ENCODE measurements around the gene ATP5F1B.

DNA sequence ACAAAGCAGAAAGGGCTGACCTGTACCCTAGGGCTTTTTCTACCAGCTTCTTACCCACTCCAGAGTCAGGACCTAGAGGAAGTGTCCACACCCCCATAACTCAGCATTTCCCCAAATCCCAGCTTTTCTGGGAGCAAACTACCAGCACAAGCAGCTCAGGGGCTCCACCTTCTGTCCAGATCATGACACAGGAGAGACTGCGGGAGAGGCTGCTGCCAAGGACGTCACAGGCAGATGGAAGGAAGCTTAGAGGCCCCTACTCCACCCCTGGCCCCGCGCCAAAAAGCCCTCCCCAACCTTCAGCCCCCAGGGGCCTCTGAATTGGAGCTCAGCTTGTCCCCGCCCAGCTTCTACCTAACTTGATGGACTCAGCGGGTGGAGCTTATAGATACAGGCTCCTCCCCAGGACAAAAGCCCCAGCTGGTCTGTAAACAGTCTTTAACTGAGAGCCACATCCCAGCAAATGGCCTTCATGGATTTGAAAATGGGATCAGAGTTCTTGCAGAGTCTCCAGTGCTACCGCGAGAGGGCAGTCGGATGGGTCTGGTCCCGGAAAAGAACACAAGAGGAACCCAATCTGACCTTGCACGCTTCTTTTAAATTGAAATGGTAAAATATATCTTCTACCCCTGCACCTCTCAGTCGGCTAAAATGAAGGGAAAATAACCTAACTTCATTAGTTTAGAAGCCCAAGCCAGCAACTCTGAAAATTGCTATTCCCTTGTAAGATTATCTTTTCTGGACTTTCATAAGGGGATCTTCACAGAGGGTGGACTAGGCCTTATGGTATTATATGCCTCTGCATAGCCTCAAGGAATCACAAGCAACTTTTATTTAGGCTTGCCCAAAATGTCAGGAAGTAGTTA lies 8.9 kb downstream of the ATP5F1B start:
- TF ChIP-seq, protein P1, sequence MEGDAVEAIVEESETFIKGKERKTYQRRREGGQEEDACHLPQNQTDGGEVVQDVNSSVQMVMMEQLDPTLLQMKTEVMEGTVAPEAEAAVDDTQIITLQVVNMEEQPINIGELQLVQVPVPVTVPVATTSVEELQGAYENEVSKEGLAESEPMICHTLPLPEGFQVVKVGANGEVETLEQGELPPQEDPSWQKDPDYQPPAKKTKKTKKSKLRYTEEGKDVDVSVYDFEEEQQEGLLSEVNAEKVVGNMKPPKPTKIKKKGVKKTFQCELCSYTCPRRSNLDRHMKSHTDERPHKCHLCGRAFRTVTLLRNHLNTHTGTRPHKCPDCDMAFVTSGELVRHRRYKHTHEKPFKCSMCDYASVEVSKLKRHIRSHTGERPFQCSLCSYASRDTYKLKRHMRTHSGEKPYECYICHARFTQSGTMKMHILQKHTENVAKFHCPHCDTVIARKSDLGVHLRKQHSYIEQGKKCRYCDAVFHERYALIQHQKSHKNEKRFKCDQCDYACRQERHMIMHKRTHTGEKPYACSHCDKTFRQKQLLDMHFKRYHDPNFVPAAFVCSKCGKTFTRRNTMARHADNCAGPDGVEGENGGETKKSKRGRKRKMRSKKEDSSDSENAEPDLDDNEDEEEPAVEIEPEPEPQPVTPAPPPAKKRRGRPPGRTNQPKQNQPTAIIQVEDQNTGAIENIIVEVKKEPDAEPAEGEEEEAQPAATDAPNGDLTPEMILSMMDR (IDR thresholded peaks at IDR 0.05), result peak; percentile 37 to 50 (median 45)
- peak; percentile 4 for TF ChIP-seq POLR2A (IDR thresholded peaks at IDR 0.05)

All from testis (tissue), 2 donors.